ENCODE measurements around the gene SEMA4D.

Gene SEMA4D

DNA sequence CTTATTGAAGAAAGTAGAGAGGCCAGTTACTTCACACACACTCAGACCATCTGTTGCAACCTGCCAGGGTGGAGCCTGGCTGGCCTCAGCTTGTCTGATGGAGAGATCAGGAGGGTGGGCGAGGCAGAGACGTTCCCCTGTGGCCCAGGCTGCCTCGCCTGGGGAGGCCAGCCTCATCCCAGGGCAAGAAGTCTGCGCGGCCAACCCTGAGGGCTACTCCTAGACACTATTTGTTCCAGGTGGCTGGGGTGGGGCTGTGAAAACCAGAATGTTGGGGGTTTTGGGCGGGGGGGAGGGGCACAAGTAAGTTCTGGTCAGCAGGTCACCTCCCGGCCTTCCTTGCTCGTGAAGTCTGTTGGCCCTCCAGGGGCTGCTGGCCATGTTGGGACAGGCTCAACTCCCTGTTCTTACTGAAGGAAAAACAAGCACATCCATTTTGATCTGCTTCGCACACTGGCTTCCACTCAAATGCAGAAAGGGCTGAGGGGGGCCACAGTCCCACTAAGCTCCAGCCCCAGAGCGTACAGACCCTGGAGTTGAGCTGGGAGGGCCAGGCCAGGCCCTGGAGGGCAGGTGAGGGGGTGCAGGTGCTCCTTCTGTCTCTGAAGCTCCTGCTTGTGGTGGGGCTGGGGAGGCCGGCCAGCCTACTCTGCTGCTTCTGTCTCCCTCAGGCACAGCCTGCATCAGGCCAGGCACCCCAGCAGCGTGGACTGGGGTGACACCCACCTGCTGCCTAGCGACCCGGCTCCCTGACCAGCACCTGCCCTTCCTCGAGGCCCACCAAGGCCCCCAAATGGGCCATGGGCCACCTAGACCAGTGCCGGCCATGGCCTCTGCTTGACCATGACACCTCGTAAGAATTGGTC is 133.0 kb downstream of the SEMA4D start:
- DNase-seq: no peak

- no peak for DNase-seq
These were observed 133.8 kb downstream of the SEMA4D start for GRCh38 chr9:89363921-89364665.

DNA sequence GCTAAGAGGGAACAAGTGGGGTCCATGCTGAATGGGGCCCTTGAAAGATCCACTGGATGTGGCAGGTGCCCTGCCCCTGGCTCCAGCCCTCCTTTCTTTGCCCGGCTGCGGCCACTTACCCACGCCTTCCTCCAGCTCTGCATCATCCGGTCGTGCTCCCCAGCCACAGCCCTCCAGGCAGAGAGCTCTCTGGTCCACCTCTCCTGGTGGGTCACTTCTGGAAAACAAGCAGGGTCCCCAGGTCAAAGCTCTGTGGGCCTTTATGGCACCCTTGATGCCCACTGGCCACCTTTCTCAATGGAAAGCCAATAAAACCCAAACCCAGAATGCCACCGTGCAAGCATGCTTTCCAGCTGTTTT is 134.6 kb downstream of the SEMA4D start:
- DNase-seq: no peak

DNA sequence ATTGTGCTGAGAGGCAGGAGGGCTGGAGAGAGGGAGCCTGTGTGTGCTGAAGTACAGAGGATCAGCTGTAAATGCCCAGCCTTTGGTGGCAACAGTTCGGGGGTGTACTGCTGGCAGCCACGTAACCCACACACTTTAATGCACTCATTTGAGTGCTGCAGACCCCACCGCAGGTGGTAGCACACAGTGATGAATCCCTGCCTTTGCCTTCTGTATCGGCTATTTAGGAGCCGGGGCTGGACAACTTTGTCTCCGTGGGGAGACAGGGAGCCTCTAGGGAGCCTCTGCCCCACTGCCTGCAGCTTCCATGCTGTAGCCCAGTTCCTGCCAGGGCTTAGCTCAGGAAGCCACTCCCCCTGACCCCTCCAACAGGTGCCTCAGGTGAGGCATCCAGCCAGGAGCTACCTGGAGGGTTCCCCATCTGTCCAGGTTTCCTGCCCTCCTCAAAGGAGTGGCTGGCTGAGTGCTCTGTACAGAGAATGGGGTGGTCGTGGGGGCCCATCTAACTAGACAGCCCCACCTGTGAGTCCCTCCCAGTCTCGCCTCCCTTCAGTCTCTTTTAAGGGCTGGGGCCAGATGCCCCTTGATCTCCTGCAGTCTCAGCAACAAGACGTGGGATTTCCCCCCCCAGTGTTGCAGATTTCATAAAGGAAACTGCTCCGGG is 135.1 kb downstream of the SEMA4D start:
- no peak for DNase-seq

DNA sequence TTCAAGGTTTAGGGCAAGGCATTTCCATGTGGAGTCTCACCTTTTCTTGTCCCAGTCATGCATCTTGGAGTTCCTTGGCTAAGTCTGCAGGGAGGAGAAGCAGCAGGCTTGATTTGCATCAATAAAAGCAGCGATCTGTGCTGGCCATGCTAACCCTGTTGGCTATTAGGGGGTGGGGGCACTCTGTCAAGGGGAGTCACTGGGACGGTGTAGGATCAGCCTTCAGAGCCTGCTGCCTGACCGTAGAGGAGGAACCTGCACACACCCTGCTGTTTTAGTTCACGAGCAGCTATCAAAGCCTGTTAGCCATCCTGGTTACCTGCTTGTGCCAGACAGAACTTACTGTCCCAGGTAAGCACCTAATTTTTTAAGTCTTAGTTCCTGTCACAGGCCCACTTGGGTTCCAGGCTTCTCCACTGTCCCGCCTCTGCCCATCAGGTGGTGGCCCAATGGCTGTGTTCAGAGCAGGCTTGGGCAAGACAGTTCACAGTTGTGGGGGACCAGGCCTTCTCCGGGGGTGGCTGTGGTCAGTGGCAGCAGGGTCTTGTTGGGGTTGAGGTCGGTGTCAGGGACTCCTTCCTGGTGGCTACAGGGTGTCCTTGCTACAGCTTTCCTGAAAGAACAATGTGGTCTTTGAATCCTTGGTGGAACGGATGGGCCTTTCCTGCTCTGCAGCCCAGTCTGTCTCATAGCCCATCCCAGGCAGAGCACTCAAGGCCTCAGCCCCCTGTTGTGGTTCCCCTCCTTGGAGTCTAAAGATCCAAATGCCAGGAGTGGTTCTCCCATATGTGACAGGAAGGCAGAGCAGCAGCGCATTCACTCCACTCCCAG is 135.9 kb downstream of the SEMA4D start:
- DNase-seq: no peak

DNA sequence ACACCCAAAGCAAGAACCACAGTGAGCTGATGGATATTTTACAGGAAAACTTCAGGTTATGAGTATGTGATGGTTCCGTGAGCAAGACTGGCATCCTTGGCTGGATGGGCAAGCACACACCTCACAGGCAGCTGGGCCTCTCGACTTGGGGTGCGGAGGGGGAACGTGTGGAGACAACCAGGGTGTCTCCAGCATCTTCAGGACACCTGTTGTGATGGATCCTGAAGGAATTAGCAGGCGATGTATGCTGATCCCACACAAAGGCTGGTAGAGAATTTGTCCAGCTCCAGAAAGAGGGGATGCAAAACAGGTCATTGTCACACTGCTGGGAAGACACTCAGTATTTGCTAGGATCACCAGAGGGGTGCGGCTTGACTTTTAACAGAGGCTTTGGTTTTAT is 136.9 kb downstream of the SEMA4D start:
- no peak for DNase-seq

- DNase-seq: no peak
These were observed 137.4 kb downstream of the SEMA4D start for GRCh38 chr9:89360465-89360864.

DNA sequence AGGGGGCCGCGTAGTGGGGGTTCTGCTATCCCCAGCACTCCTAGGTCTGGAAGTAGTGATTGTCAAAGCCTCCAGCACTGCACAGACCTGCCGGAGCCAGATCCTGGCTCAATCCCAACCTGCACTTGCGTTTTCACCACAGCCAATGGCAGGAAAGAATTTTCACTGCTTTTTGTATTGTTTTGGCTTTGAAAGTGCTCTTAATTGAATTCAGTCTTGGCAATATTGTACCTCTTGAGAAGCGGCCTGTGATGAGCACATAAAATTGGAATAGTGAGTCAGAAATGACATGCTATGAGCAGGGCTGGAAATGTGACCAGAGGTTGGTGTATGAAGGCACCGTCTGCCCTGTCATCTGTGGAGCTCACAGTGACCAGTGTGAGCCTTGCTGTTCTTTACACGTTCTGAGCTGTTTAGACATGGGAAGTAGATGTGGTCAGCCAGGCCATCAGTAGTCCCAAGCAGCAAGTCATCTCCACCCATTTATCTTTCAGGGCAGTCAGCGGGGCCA is 138.1 kb downstream of the SEMA4D start:
- DNase-seq: no peak

DNA sequence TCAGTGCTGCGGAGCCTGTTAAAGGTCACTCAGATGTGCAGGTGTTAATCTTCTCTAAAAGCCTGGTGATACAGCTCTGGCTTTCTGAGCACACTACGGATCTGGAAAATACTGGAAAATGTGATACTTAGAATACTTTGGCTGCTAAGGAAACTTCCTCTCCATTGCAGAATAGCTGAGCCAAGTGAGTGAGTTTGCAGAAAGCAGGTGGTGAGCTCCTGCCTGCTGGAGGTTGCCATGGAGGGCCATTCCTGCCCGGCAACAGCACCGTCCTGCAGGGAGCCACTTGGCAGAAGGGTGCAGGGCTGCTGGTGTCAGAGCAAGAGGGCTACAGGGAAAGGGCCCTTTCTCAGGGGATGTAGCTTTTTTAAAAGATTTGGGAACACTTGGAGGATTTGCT is 138.9 kb downstream of the SEMA4D start:
- DNase-seq: no peak

- DNase-seq: no peak
These were observed 139.5 kb downstream of the SEMA4D start for GRCh38 chr9:89358376-89358916.

- DNase-seq: no peak
These were observed 140.3 kb downstream of the SEMA4D start for GRCh38 chr9:89357331-89358197.

DNA sequence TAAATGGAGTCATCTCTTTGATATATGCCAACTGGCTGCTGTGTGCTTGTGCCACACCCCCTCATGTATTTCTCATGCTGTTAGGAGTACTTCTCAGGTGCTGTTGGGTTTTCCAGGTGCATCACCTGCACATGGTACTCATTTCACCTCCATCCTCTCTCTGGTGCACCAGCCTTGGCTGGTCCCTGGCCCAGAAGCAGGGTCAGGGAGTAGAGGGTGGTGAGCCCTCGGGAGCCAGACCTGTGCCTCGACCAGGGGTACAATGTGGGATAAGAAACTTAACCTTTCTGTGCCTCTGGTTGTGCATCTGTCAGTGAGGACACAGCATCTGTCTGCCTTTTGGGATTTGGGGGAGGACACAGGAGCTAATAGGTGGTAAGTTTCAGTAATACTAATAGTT is 141.1 kb downstream of the SEMA4D start:
- DNase-seq: no peak

DNA sequence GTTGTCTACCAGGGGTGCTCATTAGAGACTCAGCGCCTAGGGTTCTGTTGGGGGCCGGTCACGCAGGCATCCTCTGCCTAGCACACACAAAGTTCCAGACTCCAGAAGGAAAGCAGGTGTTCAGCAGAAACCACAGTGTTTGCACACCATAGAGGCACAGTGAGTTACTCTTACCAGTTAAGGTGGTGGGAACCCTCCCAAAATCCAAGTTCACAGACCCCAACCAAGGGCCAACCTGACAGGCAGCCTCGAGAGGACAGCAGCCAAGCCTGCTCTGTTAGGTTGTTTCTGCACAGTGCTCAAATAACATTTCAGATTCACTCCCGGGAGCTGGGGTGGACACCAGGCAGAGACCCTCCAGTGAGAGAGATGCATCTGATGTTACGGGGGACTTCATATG is 143.4 kb downstream of the SEMA4D start:
- no peak for DNase-seq

DNA sequence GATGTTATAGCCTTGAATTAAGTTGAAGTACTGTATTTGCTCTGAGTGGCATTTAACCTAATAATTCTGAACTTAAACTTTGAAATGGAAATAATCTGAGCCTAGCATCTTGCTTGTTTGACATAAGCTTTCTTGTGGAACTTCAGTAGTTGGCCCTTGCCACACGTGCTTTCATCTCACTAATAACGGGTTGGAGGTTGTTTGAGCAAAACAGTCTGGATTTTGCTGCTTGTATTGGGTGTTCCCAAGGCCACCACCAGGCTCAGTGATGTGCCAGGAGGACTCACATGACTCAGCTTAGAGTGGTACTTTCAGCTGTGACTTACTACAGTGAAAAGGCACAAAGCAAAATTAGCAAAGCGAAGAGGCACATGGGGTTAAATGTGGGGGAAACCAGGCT is 143.9 kb downstream of the SEMA4D start:
- no peak for DNase-seq

- no peak for DNase-seq
These were observed 144.9 kb downstream of the SEMA4D start for GRCh38 chr9:89352874-89353649.

GRCh38 chr9:89352451-89352850 is 145.5 kb downstream of the SEMA4D start:
- DNase-seq: no peak

DNA sequence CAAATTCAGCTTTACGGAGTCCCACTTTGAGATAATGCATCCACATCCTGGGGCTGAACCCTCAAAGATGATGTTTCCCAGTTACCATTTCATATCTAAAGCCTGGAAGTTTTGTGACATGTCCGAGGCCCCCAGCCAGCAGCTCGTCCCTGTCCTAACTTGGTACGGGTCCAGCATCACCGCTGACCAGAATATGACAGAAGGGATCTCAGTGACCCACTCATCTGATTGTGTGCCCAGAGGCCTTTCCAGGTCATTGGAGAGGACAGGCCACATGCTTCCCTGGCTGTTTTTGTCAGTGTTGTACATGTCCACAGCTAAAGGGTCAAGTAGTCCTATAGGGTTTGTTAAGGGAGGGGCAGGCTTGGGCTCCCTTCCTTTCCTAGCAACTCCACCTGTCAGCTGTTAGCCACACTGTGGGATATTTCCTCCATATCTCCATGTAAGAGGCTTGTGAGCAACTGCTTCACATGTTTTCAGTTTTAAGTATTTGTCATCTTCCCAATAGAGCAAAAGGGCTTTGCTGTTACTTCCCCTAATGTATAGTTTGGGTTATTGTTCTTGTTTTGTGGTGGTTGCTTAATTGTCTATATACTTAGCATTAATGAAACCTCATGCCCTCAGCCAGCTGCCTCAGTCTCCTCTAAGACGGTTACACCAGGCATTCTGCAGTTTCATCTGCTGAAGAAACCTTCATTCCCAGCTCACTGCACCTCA is 146.2 kb downstream of the SEMA4D start:
- no peak for DNase-seq

DNA sequence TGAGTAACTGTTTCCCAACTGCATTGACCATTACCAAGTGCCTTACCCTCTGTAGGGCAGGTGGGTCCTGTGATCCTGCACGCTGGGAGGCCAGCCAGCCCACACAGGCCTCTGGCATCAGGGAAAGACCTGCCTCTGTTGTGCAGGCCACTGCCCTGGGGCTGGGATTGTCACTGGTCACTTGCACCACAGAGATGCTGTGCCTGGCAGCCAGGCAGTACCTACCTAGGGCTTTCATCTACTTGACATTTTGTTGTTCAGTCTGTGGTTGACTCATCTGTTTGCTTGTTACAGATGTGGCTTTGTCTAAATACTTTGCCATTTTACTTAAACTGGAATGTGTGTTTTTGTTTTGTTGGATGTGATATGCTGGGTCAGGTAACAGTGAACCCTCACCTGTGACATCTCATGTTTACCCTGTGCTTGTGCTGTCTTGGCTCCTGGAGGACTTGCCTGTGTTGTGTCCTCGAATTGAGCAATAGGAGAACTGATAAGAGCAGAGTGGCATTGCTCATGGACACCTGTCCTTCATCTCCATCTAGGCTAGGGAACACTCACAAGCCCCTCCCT is 146.8 kb downstream of the SEMA4D start:
- no peak for DNase-seq

DNA sequence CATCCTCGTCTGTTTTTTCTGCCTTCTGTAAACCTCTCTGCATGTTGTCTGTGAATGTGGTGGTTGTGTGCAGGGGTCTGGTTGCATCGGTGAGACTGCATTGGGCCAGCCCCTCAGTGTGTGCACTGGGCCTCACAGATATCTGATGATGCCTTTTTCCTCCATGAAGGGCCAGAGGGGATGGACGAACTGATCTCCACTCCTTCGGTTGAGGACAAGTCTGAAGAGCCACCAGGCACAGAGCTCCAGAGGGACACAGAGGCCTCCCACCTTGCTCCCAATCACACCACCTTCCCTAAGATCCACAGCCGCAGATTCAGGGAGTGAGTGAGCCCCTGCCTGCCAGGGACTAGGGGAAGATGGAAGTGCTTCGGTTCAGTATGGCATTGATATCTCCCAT is 148.3 kb downstream of the SEMA4D start:
- no peak for DNase-seq

DNA sequence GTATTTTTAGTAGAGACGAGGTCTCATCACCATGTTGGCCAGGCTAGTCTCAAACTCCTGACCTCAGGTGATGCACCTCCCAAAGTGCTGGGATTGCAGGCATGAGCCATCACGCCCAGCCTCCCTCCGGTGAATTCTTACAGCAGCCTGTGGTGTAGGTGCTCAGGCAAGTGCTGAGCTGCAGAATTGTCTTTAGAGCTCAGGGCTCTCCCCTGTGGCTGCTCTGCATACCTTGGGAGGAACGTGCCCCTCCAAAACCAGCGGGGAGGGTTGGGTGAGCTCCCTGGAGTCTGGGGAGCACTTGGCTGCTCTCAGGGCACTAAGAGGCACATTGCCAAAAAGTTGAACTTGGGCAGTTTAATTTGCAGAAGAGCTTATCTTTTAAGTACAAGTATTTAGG is 150.3 kb downstream of the SEMA4D start:
- no peak for DNase-seq

Data from activated CD4-positive, alpha-beta T cell treated with anti-CD3 and anti-CD28 coated beads for 48 hours (primary cell).